Gastroesophageal sphincter (tissue), 4 donors: ENCODE data around the gene DBH. TPM values are rescaled to one million over a fixed set of nuclear protein-coding genes. Genes with fewer than 3 reads are reported as not detected.

Experiments used
- ATAC-seq: fragments of 150-250 bp; one replicate; pipeline ENCODE4 v1.9.1; 2016; ENCODE audit warnings: mild to moderate bottlenecking, moderate library complexity
- H3K27ac ChIP-seq, 4 donors: fragments of 200-600 bp; sonication (generic) in 3 of 4; 1 replicate in 3 of 4; 2 replicates in 1 of 4; pipeline ENCODE4 v1.5.1; 2016 to 2019
- H3K27me3 ChIP-seq: fragments of 200-600 bp; sonication (generic); one replicate; pipeline ENCODE4 v1.5.1; 2019
- H3K36me3 ChIP-seq, 2 donors: fragments of 200-600 bp; sonication (generic); one replicate each; pipeline ENCODE4 v1.5.1; 2019; ENCODE audit warnings: control low read depth in 1 of 2
- H3K4me1 ChIP-seq, 3 donors: fragments of 200-600 bp; sonication (generic); 1 replicate in 2 of 3; 2 replicates in 1 of 3; pipeline ENCODE4 v1.5.1; 2016 to 2019; ENCODE audit warnings: control low read depth in 2 of 3
- H3K4me3 ChIP-seq, 2 donors: fragments of 200-600 bp; sonication (generic); one replicate each; pipeline ENCODE4 v1.5.1; 2019; ENCODE audit warnings: mild to moderate bottlenecking in 1 of 2, moderate library complexity in 1 of 2
- H3K9me3 ChIP-seq, 3 donors: fragments of 200-600 bp; sonication (generic); one replicate each; pipeline ENCODE4 v1.5.1; 2017 to 2019; ENCODE audit warnings: control low read depth in 2 of 3
- CTCF ChIP-seq, 4 experiments: fragments of 200-600 bp in 2 of 4; fragments of 450-650 bp in 2 of 4; sonication (generic) in 1 of 4; IDR thresholded peaks; one replicate each; pipeline ENCODE4 v1.5.1; 2017 to 2019; ENCODE audit warnings: antibody characterized with exemption in 4 of 4, mild to moderate bottlenecking in 2 of 4, moderate library complexity in 2 of 4
- EP300 ChIP-seq: sonication (generic); formaldehyde crosslinking; IDR thresholded peaks from one replicate; pipeline ENCODE4 v1.6.1; 2017; ENCODE audit warnings: antibody characterized with exemption, mild to moderate bottlenecking
- POLR2A ChIP-seq, 2 donors: fragments of 450-650 bp; IDR thresholded peaks; one replicate each; pipeline ENCODE4 v1.6.1; 2017; ENCODE audit warnings: antibody characterized with exemption in 2 of 2, mild to moderate bottlenecking in 2 of 2, moderate library complexity in 1 of 2
- POLR2AphosphoS5 ChIP-seq: sonication (generic); formaldehyde crosslinking; IDR thresholded peaks from one replicate; pipeline ENCODE4 v1.6.1; 2017; ENCODE audit warnings: antibody characterized with exemption
- WGBS, 2 donors: methylation state at CpG; one replicate each; pipeline ENCODE4 v1.1.5; 2018; ENCODE audit warnings: low coverage in 1 of 2; 5-methylcytosine and 5-hydroxymethylcytosine counted together
- total RNA-seq, 4 donors: library from RNA; depleted of rRNA; stranded (reverse); fragments of >200 nt; gene quantifications; one replicate each; pipeline ENCODE4 v1.1.0, GENCODE V29; 2016

DBH gene
- total RNA-seq, 4 donors from 2014 or later: not detected

- ATAC-seq: no peak
- Histone ChIP-seq H3K36me3 (no peaks in the 10 kb centered on the region), H3K4me3 (no peak overlapping the region), H3K4me1 (no peaks in the 10 kb centered on the region), H3K9me3 (no peaks in the 10 kb centered on the region), H3K27ac (no peak overlapping the region), H3K27me3 (no peaks in the 10 kb centered on the region)
- no CpG with 5 or more reads among the region's 3 CpGs for WGBS, 2 donors
- TF ChIP-seq POLR2AphosphoS5 (no peak), CTCF (IDR thresholded peaks at IDR 0.05) (no peak), POLR2A (IDR thresholded peaks at IDR 0.05) (no peak), EP300 (no peak)
These were observed 58.5 kb downstream of the DBH start for GRCh38 chr9:133694686-133695085.

- Histone ChIP-seq H3K4me3 (no peak overlapping the region), H3K27ac (no peak overlapping the region), H3K27me3 (no peaks in the 10 kb centered on the region), H3K9me3 (no peaks in the 10 kb centered on the region), H3K4me1 (no peaks in the 10 kb centered on the region), H3K36me3 (no peaks in the 10 kb centered on the region)
- 86% methylated on average over 5 of the region's 12 CpGs; no CpG with 5 or more reads in 1 of the 2 donors for WGBS, 2 donors
- ATAC-seq: no peak
- no peak for TF ChIP-seq EP300
These were observed 59.9 kb downstream of the DBH start for GRCh38 chr9:133696071-133696472.

DNA sequence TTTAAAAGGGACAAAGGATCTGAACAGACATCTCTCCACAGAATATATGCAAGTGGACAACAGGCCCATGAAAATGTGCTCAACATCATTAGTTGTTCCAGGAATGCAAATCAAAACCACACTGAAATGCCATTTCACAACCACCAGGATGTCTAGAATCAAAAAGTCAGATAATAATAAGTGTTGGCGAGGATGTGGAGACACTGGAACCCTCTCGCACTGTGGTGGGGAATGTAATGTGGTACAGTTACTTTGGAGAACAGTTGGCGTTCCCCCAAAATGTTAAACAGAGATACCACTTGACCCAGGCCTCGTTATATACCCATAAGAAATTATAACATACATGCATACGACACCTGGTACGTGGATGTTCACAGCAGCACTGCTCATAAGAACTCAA, 63.4 kb downstream of the DBH start:
- H3K4me3 ChIP-seq: no peak overlapping the region
- H3K9me3 ChIP-seq: no peaks in the 10 kb centered on the region
- no peaks in the 10 kb centered on the region for H3K36me3 ChIP-seq
- WGBS, 2 donors: 94 to 97% methylated on average over 6 of the region's 6 CpGs
- H3K27me3 ChIP-seq: peaks cover 28% of the 10 kb centered on the region
- no peak overlapping the region for H3K27ac ChIP-seq
- no peak for TF ChIP-seq CTCF (IDR thresholded peaks at IDR 0.05)
- no peak for TF ChIP-seq EP300
- TF ChIP-seq POLR2AphosphoS5: no peak
- no peak for TF ChIP-seq POLR2A (IDR thresholded peaks at IDR 0.05)
- ATAC-seq: no peak
- H3K4me1 ChIP-seq: peaks cover 0 to 25% (median 12%) of the 10 kb centered on the region in 3 donors

- no CpG with 5 or more reads among the region's 4 CpGs for WGBS, 2 donors
- ATAC-seq: no peak
- peaks cover 0 to 25% (median 12%) of the 10 kb centered on the region in 3 donors for H3K4me1 ChIP-seq
- H3K27me3 ChIP-seq: peaks cover 32% of the 10 kb centered on the region
- H3K36me3 ChIP-seq: no peaks in the 10 kb centered on the region
- no peaks in the 10 kb centered on the region for H3K9me3 ChIP-seq
- H3K4me3 ChIP-seq: no peak overlapping the region
- TF ChIP-seq EP300 (no peak), CTCF (IDR thresholded peaks at IDR 0.05) (no peak), POLR2AphosphoS5 (no peak), POLR2A (IDR thresholded peaks at IDR 0.05) (no peak)
- no peak overlapping the region for H3K27ac ChIP-seq
These were observed 64.7 kb downstream of the DBH start for GRCh38 chr9:133700819-133701320.

- no peak for ATAC-seq
- no peaks in the 10 kb centered on the region for H3K9me3 ChIP-seq
- H3K27ac ChIP-seq: no peak overlapping the region
- peaks cover 0 to 25% (median 12%) of the 10 kb centered on the region in 3 donors for H3K4me1 ChIP-seq
- WGBS, 2 donors: 70% methylated on average over 2 of the region's 33 CpGs; no CpG with 5 or more reads in 1 of the 2 donors
- no peak overlapping the region for H3K4me3 ChIP-seq
- peaks cover 32% of the 10 kb centered on the region for H3K27me3 ChIP-seq
- TF ChIP-seq POLR2A (IDR thresholded peaks at IDR 0.05): no peak
- TF ChIP-seq EP300: no peak
- no peak for TF ChIP-seq POLR2AphosphoS5
- no peak for TF ChIP-seq CTCF (IDR thresholded peaks at IDR 0.05)
- H3K36me3 ChIP-seq: no peaks in the 10 kb centered on the region
These were observed 65.3 kb downstream of the DBH start for GRCh38 chr9:133701321-133701980.
